ENCODE data around the gene USP48.

Gene USP48

GRCh38 chr1:21670956-21671902 lies 111.7 kb downstream of the USP48 start:
- in situ Hi-C loops (cut with HindIII; ENCODE audit: low sequenced_read_pairs), result loop anchor here (25.0 kb wide), 1 partner anchor 309 kb away; no protein-coding TSS in a partner anchor

- in situ Hi-C loops (cut with HindIII; ENCODE audit: low sequenced_read_pairs), result loop anchor here (25.0 kb wide), 1 partner anchor 308 kb away; no protein-coding TSS in a partner anchor
Observed at GRCh38 chr1:21670059-21670881, 112.7 kb downstream of the USP48 start.

GRCh38 chr1:21669258-21670058 lies 113.5 kb downstream of the USP48 start, which contains the start of gene RAP1GAP:
Gene RAP1GAP, minus strand, starts transcription at chr1:21669357. Its CDS starts 49,325 bp downstream, at chr1:21620032.
- in situ Hi-C loops (cut with HindIII; ENCODE audit: low sequenced_read_pairs), result loop anchor here (25.0 kb wide), 1 partner anchor 307 kb away; no protein-coding TSS in a partner anchor

GRCh38 chr1:21668951-21669257 lies 114.0 kb downstream of the USP48 start:
- in situ Hi-C loops (cut with HindIII; ENCODE audit: low sequenced_read_pairs), result loop anchor here (25.0 kb wide), 1 partner anchor 307 kb away; no protein-coding TSS in a partner anchor

- in situ Hi-C loops (cut with HindIII; ENCODE audit: low sequenced_read_pairs), result loop anchor here (25.0 kb wide), 1 partner anchor 306 kb away; no protein-coding TSS in a partner anchor
Observed at GRCh38 chr1:21668232-21668950, 114.6 kb downstream of the USP48 start.

- in situ Hi-C loops (cut with HindIII; ENCODE audit: low sequenced_read_pairs), result loop anchor here (25.0 kb wide), 1 partner anchor 305 kb away; no protein-coding TSS in a partner anchor
Observed at GRCh38 chr1:21667348-21668231, 115.4 kb downstream of the USP48 start.

GRCh38 chr1:21666576-21667320 lies 116.2 kb downstream of the USP48 start:
- in situ Hi-C loops (cut with HindIII; ENCODE audit: low sequenced_read_pairs), result loop anchor here (25.0 kb wide), 1 partner anchor 304 kb away; no protein-coding TSS in a partner anchor

- in situ Hi-C loops (cut with HindIII; ENCODE audit: low sequenced_read_pairs), result loop anchor here (25.0 kb wide), 1 partner anchor 304 kb away; no protein-coding TSS in a partner anchor
Observed at GRCh38 chr1:21665711-21666575, 117.0 kb downstream of the USP48 start.

GRCh38 chr1:21664806-21665588 lies 118.0 kb downstream of the USP48 start:
- in situ Hi-C loops (cut with HindIII; ENCODE audit: low sequenced_read_pairs), result loop anchor here (25.0 kb wide), 1 partner anchor 303 kb away; no protein-coding TSS in a partner anchor

GRCh38 chr1:21663951-21664805 lies 118.8 kb downstream of the USP48 start:
- in situ Hi-C loops (cut with HindIII; ENCODE audit: low sequenced_read_pairs), result loop anchor here (25.0 kb wide), 1 partner anchor 302 kb away; no protein-coding TSS in a partner anchor

GRCh38 chr1:21663248-21663950 lies 119.5 kb downstream of the USP48 start:
- in situ Hi-C loops (cut with HindIII; ENCODE audit: low sequenced_read_pairs), result loop anchor here (25.0 kb wide), 1 partner anchor 301 kb away; no protein-coding TSS in a partner anchor

- in situ Hi-C loops (cut with HindIII; ENCODE audit: low sequenced_read_pairs), result loop anchor here (25.0 kb wide), 1 partner anchor 300 kb away; no protein-coding TSS in a partner anchor
Observed at GRCh38 chr1:21662426-21663247, 120.3 kb downstream of the USP48 start.

GRCh38 chr1:21661886-21662285 lies 121.1 kb downstream of the USP48 start:
- in situ Hi-C loops (cut with HindIII; ENCODE audit: low sequenced_read_pairs), result loop anchor here (25.0 kb wide), 1 partner anchor 300 kb away; no protein-coding TSS in a partner anchor

Data from endothelial cell of hepatic sinusoid (primary cell).